NB4 (cell line): Measurements from ENCODE around the gene DCC.

Experiments used
- DNase-seq: peaks from one replicate; pipeline ENCODE4 v3.0.0; 2010; ENCODE audit warnings: low read depth
- H3K4me3 ChIP-seq: one replicate; pipeline ENCODE4 v1.5.1; 2011; ENCODE audit warnings: mild to moderate bottlenecking, low read depth, low read length, moderate library complexity
- CTCF ChIP-seq: IDR thresholded peaks from one replicate; pipeline ENCODE4 v1.5.1; 2012; ENCODE audit warnings: low read depth, low read length
- MAX ChIP-seq: IDR thresholded peaks from 2 replicates; pipeline ENCODE4 v1.6.1; 2011; ENCODE audit warnings: low read depth, low read length
- MYC ChIP-seq: IDR thresholded peaks from 2 replicates; pipeline ENCODE4 v1.6.1; 2011; ENCODE audit warnings: low read depth, low read length
- POLR2A ChIP-seq: IDR thresholded peaks from 2 replicates; pipeline ENCODE4 v1.6.1; 2011; ENCODE audit warnings: mild to moderate bottlenecking; ENCODE audit not compliant: insufficient read length; ENCODE audit errors: extremely low read depth

DCC gene

DNA sequence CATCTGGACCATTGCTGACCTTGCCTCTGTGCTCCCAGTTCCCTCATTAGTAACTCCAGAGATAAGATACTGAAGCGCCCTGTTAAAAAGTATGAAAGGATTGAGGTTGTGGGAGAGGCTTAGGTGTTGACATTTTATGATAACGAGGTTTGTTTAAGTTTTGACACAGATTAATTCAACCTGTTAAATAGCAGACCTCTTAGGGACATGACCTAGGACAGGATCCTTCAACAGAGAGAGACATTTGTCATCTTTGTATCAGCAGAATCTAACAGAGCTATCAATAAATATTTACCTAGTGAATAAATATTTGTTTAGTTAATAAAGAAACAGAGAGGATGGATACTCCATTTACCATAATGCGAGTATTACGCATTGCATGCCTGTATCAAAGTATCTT, 99.5 kb downstream of the DCC start:
- TF ChIP-seq MAX (no peak), POLR2A (no peak), MYC (no peak), CTCF (no peak)
- DNase-seq, result no peak
- no peak overlapping the region for H3K4me3 ChIP-seq

GRCh38 chr18:52441794-52442193, 101.8 kb downstream of the DCC start:
- DNase-seq, result no peak
- TF ChIP-seq CTCF (no peak), MYC (no peak), POLR2A (no peak), MAX (no peak)

GRCh38 chr18:52442686-52443085, 102.7 kb downstream of the DCC start:
- no peak for DNase-seq
- TF ChIP-seq MAX (no peak), POLR2A (no peak), CTCF (no peak)
- H3K4me3 ChIP-seq, result no peak overlapping the region

More at GRCh38 chr18:52441794-52442193, 101.8 kb downstream of the DCC start:
- H3K4me3 ChIP-seq, result no peak overlapping the region

- no peak for DNase-seq
- TF ChIP-seq MAX, result no peak
- TF ChIP-seq MYC, result no peak
- no peak for TF ChIP-seq POLR2A
- no peak for TF ChIP-seq CTCF
- H3K4me3 ChIP-seq, result no peak overlapping the region
Measured at GRCh38 chr18:52451256-52451655, 111.3 kb downstream of the DCC start.

- TF ChIP-seq MAX (no peak), CTCF (no peak), MYC (no peak), POLR2A (no peak)
- no peak for DNase-seq
- H3K4me3 ChIP-seq, result no peak overlapping the region
Measured at GRCh38 chr18:52451851-52452250, 111.9 kb downstream of the DCC start.

DNA sequence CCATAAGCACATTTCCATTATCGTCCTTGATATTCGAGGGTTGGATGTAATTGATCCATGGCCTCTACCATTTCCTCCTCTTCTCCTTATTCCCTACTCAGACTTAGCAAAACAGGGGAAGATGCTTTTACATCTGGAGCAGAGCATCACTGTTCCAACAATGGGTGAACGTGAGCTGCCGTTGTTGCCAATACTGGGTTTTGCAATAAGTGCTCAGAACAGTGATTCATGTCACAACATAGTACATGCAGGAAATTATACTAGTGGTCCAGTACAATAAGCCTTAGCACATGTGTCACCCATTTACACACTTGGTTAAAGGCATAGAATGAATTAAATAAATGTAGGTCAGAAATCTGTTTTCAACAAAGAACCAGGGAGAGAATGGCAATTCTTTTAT, 112.4 kb downstream of the DCC start:
- H3K4me3 ChIP-seq, result no peak overlapping the region
- TF ChIP-seq MAX (no peak), MYC (no peak), CTCF (no peak), POLR2A (no peak)
- DNase-seq, result no peak
